Embryonic facial prominence (tissue), 1 donor: ENCODE data around the gene DUS2.
"Not testable (repeated sequence)": the region's sequence is repeated elsewhere in the genome, so short reads cannot be mapped to it uniquely, and the experiment has no call there.

Source experiments
- DNase-seq: peaks from one replicate; pipeline ENCODE4 v3.0.0-alpha.2; 2016; ENCODE audit errors: extremely low spot score

Gene DUS2

GRCh38 chr16:68022728-68023537 lies at the start of gene DUS2, which contains the start of gene DDX28:
DUS2 (plus strand) TSS chr16:68023284; CDS start chr16:68038024, 14,740 bp downstream.
DDX28 (minus strand) TSS chr16:68023232; CDS start chr16:68023202, 30 bp downstream.
- DNase-seq, result peak; percentile 83

GRCh38 chr16:67975321-67976105 lies 47.6 kb upstream of the DUS2 start:
- DNase-seq, result no peak

- DNase-seq, result no peak
Measured at GRCh38 chr16:67976205-67976604, 46.9 kb upstream of the DUS2 start.

- no peak for DNase-seq
Measured at GRCh38 chr16:67977005-67977404, 46.1 kb upstream of the DUS2 start.

- no peak for DNase-seq
Measured at GRCh38 chr16:67977469-67978227, 45.4 kb upstream of the DUS2 start.

- no peak for DNase-seq
Measured at GRCh38 chr16:67979955-67980678, 43.0 kb upstream of the DUS2 start, which contains the start of gene DPEP3. DPEP3 (minus strand) TSS chr16:67980499; CDS start chr16:67980380, 119 bp downstream.

- no peak for DNase-seq
Measured at GRCh38 chr16:67982011-67982696, 40.9 kb upstream of the DUS2 start.

GRCh38 chr16:67986949-67987348 lies 36.1 kb upstream of the DUS2 start:
- DNase-seq, result no peak

GRCh38 chr16:67987460-67988160 lies 35.5 kb upstream of the DUS2 start:
- no peak for DNase-seq

GRCh38 chr16:67988675-67989074 lies 34.4 kb upstream of the DUS2 start:
- DNase-seq, result no peak

- DNase-seq, result no peak
Measured at GRCh38 chr16:67989322-67990017, 33.6 kb upstream of the DUS2 start.

GRCh38 chr16:67990018-67990386 lies 33.1 kb upstream of the DUS2 start:
- no peak for DNase-seq

- no peak for DNase-seq
Measured at GRCh38 chr16:67992661-67993206, 30.4 kb upstream of the DUS2 start.

GRCh38 chr16:67993207-67994039 lies 29.7 kb upstream of the DUS2 start:
- DNase-seq, result peak; percentile 54

GRCh38 chr16:67994040-67994408 lies 29.1 kb upstream of the DUS2 start:
- DNase-seq, result not testable (repeated sequence)

- no peak for DNase-seq
Measured at GRCh38 chr16:67995423-67995822, 27.7 kb upstream of the DUS2 start.

GRCh38 chr16:67996666-67997065 lies 26.4 kb upstream of the DUS2 start:
- DNase-seq, result no peak

- DNase-seq, result not testable (repeated sequence)
Measured at GRCh38 chr16:67998231-67998778, 24.8 kb upstream of the DUS2 start.
